ENCODE measurements around the gene NKX2-1. TPM values are rescaled to one million over a fixed set of nuclear protein-coding genes. Genes with fewer than 3 reads are reported as not detected.

The NKX2-1 gene
- polyA plus RNA-seq, 1 donor (not counting 4 experiments of a cell fraction or from before 2014, with no cell fraction given) = not detected

DNA sequence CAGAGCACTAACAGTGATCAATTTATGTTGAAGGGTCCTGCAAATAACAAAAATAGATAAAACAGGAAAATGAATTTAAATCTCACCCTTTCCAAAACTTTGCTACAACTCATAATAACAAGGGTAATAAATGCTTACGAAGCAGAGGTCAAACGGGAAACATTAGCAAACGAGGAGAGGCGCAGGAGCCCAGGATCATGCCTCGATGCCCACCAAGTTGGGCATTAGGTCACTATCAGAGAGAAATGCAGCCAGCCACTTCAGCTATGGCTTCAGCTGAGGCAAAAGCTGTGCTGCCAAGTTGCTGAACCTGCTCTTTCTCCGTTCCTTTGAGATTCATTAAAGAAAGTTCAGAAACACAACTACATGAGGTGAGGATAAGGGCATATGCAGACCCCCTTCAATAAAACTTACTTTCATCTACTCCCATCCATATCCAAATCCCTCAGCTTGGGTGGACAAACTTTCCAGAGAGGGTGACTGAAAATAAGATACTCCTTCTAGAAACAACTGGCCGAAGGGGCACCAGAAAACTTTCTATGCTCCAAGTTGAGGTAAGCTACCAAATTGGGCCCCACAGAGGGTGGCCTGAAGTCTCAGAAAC lies 7.9 kb downstream of the NKX2-1 start:
- TF ChIP-seq, protein P1, sequence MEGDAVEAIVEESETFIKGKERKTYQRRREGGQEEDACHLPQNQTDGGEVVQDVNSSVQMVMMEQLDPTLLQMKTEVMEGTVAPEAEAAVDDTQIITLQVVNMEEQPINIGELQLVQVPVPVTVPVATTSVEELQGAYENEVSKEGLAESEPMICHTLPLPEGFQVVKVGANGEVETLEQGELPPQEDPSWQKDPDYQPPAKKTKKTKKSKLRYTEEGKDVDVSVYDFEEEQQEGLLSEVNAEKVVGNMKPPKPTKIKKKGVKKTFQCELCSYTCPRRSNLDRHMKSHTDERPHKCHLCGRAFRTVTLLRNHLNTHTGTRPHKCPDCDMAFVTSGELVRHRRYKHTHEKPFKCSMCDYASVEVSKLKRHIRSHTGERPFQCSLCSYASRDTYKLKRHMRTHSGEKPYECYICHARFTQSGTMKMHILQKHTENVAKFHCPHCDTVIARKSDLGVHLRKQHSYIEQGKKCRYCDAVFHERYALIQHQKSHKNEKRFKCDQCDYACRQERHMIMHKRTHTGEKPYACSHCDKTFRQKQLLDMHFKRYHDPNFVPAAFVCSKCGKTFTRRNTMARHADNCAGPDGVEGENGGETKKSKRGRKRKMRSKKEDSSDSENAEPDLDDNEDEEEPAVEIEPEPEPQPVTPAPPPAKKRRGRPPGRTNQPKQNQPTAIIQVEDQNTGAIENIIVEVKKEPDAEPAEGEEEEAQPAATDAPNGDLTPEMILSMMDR (optimal IDR thresholded peaks at IDR 0.05 in 1 of 3, IDR thresholded peaks at IDR 0.05 in 1 of 3, conservative IDR thresholded peaks at IDR 0.05 in 1 of 3; ENCODE audit: extremely low read depth in 1 of 3, insufficient read depth in 2 of 3, low read length in 3 of 3) = no peak
- TF ChIP-seq EZH2 (IDR thresholded peaks at IDR 0.05; ENCODE audit: low read length) = no peak
- H3K27ac ChIP-seq (ENCODE audit: control insufficient read depth, insufficient read depth, low read length) = no peak overlapping the region
- H3K4me3 ChIP-seq (ENCODE audit: control insufficient read depth in 2 of 3, extremely low read depth in 1 of 3, insufficient read depth in 2 of 3, low read depth in 1 of 3, low read length in 3 of 3) = no peak overlapping the region
- no peak overlapping the region for H3K9ac ChIP-seq (ENCODE audit: control insufficient read depth, extremely low read depth, insufficient read depth, low read length)
- H2AFZ ChIP-seq (ENCODE audit: control insufficient read depth, low read length) = no peak overlapping the region
- no peaks in the 10 kb centered on the region for H3K79me2 ChIP-seq (ENCODE audit: control insufficient read depth, insufficient read depth, low read length)
- H3K4me1 ChIP-seq (ENCODE audit: control insufficient read depth, extremely low read depth, insufficient read depth, low read length) = no peaks in the 10 kb centered on the region
- FAIRE-seq (no peak), DNase-seq (ENCODE audit: low read depth, low spot score) (no peak)
- H4K20me1 ChIP-seq (ENCODE audit: control insufficient read depth, extremely low read depth, insufficient read depth, low read length) = peaks cover 5% of the 10 kb centered on the region
- H3K27me3 ChIP-seq (ENCODE audit: control insufficient read depth, extremely low read depth, insufficient read depth, low read length) = peaks cover 95% of the 10 kb centered on the region
- no peak overlapping the region for H3K4me2 ChIP-seq (ENCODE audit: control insufficient read depth, extremely low read depth, insufficient read depth, low read depth, low read length)
- no peaks in the 10 kb centered on the region for H3K36me3 ChIP-seq (ENCODE audit: control insufficient read depth in 2 of 2, extremely low read depth in 1 of 2, insufficient read depth in 2 of 2, low read length in 2 of 2)
- dilution Hi-C loops (cut with MboI; ENCODE audit: extremely low pct_ligation_motif_present, low sequenced_read_pairs) = no loop called here
- H3K9me3 ChIP-seq (ENCODE audit: control insufficient read depth, low read depth, low read length) = no peaks in the 10 kb centered on the region
- H3K9me1 ChIP-seq (ENCODE audit: control insufficient read depth, extremely low read depth, insufficient read depth, low read length) = no peaks in the 10 kb centered on the region

DNA sequence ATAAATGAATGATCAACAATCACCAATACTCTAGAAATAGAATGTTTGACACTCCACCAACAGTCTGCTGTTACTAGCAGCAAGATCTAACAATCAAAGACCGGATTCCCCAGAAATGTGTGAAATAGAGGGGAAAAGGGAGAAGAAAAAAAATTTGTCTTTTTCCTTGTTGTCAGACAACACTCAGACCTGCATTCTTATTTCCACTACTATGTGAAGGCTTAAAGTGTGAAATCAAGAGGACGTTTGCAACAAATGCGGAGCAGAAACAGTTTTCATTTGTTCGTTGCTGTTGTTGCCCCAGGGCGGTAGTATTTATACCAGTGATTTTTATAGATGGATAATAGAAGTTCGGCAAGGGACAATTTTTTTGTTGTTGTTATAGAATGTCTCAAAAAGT lies 9.2 kb downstream of the NKX2-1 start:
- H4K20me1 ChIP-seq (ENCODE audit: control insufficient read depth, extremely low read depth, insufficient read depth, low read length) = peaks cover 5% of the 10 kb centered on the region

More for the DNA sequence above, 9.2 kb downstream of the NKX2-1 start:
- no peak overlapping the region for H3K4me3 ChIP-seq (ENCODE audit: control insufficient read depth in 2 of 3, extremely low read depth in 1 of 3, insufficient read depth in 2 of 3, low read depth in 1 of 3, low read length in 3 of 3)
- H3K9me1 ChIP-seq (ENCODE audit: control insufficient read depth, extremely low read depth, insufficient read depth, low read length) = no peaks in the 10 kb centered on the region
- H2AFZ ChIP-seq (ENCODE audit: control insufficient read depth, low read length) = no peak overlapping the region
- no peak overlapping the region for H3K9ac ChIP-seq (ENCODE audit: control insufficient read depth, extremely low read depth, insufficient read depth, low read length)
- DNase-seq (ENCODE audit: low read depth, low spot score) (no peak), FAIRE-seq (no peak)
- no peak overlapping the region for H3K4me2 ChIP-seq (ENCODE audit: control insufficient read depth, extremely low read depth, insufficient read depth, low read depth, low read length)
- no peak overlapping the region for H3K27ac ChIP-seq (ENCODE audit: control insufficient read depth, insufficient read depth, low read length)
- TF ChIP-seq EZH2 (IDR thresholded peaks at IDR 0.05; ENCODE audit: low read length) = no peak
- TF ChIP-seq, protein P1 (optimal IDR thresholded peaks at IDR 0.05 in 1 of 3, IDR thresholded peaks at IDR 0.05 in 1 of 3, conservative IDR thresholded peaks at IDR 0.05 in 1 of 3; ENCODE audit: extremely low read depth in 1 of 3, insufficient read depth in 2 of 3, low read length in 3 of 3) = no peak
- H3K4me1 ChIP-seq (ENCODE audit: control insufficient read depth, extremely low read depth, insufficient read depth, low read length) = no peaks in the 10 kb centered on the region
- no peaks in the 10 kb centered on the region for H3K36me3 ChIP-seq (ENCODE audit: control insufficient read depth in 2 of 2, extremely low read depth in 1 of 2, insufficient read depth in 2 of 2, low read length in 2 of 2)
- no peaks in the 10 kb centered on the region for H3K79me2 ChIP-seq (ENCODE audit: control insufficient read depth, insufficient read depth, low read length)
- H3K9me3 ChIP-seq (ENCODE audit: control insufficient read depth, low read depth, low read length) = no peaks in the 10 kb centered on the region
- peaks cover 95% of the 10 kb centered on the region for H3K27me3 ChIP-seq (ENCODE audit: control insufficient read depth, extremely low read depth, insufficient read depth, low read length)
- dilution Hi-C loops (cut with MboI; ENCODE audit: extremely low pct_ligation_motif_present, low sequenced_read_pairs) = no loop called here
